NCI-H2081 (cell line): ENCODE data around the gene SLC24A1.
"Not testable (repeated sequence)": the region's sequence is repeated elsewhere in the genome, so short reads cannot be mapped to it uniquely, and the experiment has no call there.

Experiments used
- DNase-seq, 2 experiments: peaks; one replicate each; lab custom pipeline; 2025; lab: John Stamatoyannopoulos, UW

SLC24A1 gene

DNA sequence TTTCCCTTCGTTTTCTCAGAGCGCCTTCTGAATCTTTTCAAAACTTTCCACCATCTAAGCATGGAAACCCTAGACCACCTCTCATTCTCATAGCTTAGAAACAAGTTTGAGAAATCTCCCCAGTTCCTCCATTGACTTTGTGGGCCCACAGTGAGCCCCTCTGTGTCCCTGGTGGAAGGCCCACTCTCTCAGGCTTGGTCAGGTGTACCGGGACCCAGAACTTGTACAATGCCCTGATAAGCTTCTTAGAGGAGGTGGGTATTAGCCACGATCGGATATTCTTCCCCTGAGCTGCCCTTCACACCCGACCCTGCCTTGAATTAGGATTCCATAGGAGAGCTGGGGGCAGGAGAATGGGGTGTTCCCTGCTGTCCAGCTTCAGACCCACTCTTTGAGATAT is at the start of gene SLC24A1:
TSS of gene SLC24A1 (plus strand) at position 301 of the 400 bp plus-strand sequence. CDS start 2,143 bp downstream, outside the sequence.
- DNase-seq, result no peak

DNA sequence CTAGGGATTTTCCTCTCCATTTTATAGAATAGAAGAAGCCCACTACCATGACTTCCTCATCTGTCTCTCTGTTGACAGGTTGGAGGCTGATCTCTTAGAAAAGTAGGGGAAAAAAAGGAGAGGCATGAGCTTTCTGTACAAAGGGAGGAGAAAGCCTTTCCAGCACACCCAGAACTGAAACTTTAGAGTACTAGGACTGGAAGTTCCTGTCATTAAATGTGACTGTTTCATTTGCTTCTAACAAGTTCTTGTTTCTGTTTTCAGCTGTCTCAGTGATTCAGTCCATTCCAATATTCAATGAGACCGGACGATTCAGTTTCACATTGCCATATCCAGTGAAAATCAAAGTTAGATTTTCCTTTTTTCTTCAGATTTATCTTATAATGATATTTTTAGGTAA is 49.8 kb upstream of the SLC24A1 start:
- DNase-seq, result no peak

DNA sequence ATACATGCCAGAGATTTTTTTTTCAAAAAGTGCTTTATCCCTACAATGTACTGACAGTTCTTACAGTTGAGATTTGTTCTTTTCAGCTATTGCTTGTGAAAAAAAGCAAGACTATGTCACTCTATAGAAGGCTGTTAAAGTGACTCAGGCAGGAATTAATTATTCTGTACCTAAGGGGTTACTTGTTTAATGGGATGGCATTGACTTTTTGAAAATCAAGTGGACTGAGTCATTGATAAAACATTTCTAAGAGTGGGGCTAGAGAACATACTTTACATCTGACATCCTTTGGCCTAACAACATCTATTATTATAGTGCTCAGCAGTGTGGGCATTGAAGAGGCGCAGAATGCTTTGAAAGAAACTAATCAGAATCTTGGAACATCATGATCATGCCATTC is 45.1 kb upstream of the SLC24A1 start:
- DNase-seq, result no peak

DNA sequence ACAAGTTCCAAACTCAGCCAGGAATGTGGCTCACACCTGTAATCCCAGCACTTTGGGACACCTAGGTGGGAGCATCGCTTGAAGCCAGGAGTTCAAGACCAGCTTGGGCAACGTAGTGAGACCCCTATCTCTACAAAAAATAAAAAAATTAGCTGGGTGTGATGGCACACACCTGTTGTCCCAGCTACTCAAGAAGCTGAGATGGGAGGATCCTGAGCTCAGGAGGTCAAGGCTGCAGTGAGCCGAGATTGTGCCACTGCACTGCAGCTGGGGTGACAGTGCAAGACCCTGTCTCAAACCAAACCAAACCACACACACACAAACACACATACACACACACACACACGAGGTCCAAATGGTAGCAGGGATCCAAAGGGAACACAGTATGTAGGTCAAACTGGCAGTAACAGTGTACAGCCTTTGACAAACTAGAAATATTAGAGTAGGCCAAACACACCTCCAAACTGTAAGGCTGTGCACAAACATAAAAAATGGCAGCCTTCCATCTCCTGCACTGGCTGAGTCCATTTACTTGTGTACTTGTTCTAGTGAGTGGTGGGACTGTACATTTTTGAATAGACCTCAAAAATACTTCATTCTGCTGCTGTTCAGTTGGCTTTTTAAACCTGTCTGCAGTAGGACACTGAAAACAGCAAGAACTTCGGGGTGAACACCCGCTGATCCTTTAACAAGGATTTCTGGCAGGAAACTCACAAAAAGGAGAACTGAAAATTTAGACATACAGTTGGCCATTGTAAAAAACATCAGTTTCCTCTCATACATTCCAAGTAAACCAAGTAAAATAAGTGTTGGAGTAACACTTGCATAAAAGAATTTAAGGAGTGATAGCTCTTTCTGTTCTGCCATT is 44.4 kb upstream of the SLC24A1 start:
- DNase-seq, result no peak

DNA sequence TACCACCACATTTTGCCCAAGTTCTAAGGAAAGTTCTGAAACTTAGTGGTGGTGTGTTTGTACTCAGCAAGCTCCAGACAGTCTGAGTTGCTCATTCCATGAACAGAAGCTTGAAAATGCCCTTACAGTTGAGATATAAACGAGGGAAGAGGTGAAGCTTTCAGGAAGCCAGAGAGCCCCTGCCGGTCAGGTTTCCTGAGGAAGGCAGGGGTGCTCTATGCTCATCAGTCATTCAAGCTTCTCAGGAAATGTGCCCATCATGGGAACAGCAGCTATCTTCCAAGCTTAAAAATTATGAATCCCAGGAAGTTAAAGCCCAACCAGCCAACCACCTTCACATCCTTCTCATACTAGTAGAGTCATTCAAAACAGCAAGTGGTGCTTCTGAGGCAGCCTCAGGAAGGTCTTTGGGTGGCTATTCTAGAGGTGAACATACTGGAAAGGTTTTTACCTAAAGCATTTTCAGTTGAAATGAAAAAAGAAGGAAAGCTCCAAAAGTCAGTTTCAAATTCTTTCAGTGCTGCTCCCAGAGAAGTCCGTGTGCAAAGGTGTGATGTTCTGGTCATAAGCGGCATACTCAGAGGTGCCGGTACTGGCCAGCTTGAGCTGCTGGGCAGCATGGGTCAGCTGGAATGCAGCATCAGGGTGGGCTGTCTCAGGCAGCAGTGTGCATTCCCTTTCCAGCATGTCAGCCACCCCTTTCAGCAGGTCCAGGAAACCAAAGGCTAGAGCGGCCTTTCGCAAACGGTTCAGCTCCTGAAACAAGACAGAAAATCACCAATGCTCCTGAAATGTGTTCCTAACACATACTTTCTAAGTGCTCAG is 42.6 kb upstream of the SLC24A1 start:
- no peak for DNase-seq

DNA sequence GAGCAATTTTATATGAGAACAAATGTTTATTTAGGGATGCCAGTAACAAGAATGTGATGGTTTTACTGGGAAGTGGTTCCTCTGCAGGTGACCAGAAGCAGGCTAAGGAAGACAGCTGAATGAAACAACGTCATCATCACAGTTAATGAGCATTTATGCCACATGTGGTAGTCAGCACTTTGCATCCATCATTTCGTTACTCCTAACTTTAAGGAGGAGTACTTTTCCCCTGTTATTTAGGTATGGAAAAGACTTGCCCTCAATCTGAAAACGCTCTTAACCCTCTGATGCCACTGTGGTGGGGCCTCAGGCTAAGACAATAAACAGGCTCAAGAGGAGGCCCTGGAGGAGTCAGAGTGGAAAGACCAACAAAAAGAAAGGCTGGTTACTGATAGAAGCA is 42.0 kb upstream of the SLC24A1 start:
- no peak for DNase-seq

DNA sequence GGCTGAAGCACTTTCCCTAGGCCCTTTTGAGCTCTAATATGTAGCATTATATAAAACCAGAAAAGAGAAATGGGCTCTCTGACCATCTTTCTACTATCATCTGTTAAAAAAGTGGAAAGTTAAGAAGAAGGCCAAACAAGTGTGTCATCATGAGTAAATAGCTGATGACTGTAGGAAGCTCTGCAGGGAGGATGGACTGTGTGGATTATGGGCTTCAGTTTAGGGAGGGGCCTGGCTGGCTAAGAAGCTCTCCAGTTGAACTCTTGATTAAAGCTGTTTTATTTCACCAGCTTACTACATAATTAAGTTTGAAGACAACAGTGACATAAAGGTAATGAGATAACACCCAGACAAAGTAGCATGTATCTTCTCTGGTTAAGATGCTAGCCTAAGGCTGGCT is 41.5 kb upstream of the SLC24A1 start:
- DNase-seq, result no peak

DNA sequence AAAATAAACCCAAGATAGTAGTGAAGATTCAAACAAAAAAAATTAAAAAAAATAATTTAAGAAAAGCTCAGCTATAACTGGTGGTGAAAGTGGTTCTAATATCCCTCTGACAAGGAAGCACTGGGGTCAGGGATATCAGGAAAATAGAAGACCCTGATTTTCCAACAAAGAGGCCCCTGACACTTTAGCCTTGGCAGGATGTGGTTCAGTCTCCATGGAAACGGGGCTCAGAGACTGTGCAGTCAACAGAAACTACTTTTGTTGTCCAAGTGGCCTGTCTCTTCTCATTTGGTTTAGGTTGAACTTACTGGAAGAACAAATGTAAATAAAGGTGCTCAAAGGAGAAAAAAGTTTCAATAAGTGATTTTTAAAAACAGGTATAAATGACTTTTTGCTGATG is 38.0 kb upstream of the SLC24A1 start:
- DNase-seq, result no peak

DNA sequence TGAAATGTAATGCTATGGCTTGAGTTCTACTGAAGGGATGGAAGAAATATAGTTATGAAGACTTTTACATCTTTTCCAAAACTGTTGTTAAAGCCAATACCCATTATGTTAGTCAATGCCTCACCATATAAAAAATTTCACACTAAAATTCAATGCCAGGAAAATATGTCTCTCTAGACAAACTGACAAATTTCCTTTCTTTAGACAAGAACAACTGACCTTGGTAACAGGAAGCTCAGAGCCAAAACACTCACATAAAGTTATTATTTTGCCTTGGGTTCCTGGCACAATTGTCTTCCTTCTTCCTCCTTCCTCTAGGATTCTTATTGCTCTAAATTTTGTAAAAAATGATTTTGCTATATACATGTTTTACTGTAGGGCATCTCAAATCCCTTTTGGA is 37.5 kb upstream of the SLC24A1 start:
- no peak for DNase-seq

DNA sequence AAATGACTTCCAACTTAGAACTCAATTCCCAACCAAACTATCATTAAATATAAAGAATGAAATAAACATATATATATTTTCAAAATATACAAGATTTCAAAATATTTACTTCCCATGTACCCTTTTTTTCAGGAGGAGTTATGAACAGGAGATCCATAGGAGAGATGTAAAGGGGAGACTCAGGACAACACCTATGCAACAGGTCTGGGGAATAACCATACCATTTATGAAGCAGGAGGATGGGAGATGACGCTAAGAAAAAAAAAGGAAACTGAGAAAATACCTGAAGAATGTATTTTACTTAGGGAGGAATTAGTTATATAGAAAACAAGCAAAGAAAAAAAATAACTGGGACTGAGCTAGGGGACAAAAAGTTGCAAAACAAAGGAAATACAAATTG is 34.6 kb upstream of the SLC24A1 start:
- DNase-seq, result no peak

DNA sequence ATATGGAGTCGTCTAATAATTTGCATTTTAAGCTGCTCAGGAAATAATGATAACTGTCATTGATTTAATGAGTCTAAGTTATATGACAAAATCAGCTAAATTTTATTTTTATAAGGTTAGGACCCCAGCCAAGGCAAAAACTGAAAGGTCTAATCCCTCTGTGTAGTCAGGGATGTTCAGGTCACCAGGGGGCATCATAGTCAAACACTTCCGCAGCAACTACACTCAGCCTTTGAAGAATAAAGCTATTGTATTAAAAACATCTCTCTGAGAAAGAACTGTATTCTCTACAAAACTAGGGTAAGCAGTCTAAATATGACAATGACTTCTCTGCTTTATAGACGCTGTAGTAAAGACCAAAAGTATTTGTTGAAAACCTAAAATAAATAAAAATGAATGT is 25.8 kb upstream of the SLC24A1 start:
- DNase-seq, result no peak

DNA sequence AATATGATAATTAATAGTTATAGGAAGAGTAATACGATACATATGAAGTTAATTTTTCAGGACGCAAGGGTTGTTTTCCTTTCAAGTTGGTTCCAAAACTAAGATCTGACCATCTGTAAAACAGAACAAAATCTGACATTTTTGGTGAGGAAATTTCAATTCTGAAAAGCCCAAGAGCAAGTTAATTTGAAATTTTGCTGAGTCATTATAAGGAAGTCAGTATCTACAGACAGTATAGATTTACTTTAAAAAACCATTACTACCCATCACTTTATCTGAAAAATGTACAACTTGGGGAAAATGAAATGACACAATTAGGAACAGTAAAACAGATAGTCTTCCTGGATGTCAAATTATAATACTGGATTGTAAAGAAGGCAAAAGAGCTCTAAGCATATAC is 23.3 kb upstream of the SLC24A1 start:
- DNase-seq, result no peak

DNA sequence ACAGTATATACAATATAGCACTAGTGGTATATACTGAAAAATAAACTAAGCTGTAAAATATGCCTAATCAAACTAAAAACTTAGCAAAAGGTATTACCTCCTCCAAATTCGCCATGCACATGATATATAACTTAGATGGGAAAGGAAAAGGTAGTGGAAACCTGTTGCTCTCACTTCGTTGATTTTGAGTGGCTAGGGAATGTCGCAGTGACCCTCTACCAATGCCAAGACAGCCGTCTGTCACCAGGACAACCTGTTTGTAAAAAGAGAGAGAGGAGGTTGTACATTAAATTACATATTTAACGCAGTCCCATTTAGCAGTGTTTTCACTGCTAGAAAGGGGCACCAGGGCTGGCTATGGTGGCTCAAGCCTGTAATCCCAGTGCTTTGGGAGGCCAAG is 22.1 kb upstream of the SLC24A1 start:
- no peak for DNase-seq

DNA sequence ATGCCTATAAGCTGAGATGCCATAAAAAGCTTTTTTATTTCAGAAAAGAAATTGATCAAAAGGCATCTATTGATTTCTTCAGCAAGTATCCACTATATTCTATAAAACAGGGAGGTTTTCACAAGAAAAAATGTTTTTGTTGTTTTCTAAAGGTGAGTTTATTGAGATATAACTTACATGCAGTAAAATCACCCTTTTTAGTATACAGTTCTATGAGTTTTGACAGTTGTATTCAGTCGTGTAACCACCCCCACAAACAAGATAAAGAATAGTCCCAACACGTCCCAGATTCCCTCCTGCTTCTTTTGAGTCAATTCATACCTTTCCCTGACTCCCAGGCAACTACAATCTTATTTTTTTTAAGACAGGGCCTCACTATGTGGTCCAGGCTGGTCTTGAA is 18.6 kb upstream of the SLC24A1 start:
- DNase-seq, result no peak

DNA sequence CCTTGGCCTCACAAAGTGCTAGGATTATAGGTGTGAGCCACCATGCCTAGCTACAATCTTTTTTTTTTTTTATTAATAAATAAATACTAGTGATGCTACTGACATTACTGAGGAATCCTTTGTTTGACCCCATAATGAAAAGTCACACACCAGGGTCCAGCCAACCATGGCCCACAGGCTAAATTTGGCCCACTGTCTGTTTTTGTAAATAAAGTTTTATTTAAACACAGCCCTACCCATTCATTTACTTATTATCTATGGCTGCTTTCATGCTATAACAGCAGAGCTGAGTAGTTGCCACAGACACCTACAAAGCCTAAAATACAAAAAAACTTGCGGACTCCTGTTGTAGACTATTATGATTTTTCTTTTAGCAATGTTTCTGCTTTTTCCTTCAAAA is 18.2 kb upstream of the SLC24A1 start:
- no peak for DNase-seq

DNA sequence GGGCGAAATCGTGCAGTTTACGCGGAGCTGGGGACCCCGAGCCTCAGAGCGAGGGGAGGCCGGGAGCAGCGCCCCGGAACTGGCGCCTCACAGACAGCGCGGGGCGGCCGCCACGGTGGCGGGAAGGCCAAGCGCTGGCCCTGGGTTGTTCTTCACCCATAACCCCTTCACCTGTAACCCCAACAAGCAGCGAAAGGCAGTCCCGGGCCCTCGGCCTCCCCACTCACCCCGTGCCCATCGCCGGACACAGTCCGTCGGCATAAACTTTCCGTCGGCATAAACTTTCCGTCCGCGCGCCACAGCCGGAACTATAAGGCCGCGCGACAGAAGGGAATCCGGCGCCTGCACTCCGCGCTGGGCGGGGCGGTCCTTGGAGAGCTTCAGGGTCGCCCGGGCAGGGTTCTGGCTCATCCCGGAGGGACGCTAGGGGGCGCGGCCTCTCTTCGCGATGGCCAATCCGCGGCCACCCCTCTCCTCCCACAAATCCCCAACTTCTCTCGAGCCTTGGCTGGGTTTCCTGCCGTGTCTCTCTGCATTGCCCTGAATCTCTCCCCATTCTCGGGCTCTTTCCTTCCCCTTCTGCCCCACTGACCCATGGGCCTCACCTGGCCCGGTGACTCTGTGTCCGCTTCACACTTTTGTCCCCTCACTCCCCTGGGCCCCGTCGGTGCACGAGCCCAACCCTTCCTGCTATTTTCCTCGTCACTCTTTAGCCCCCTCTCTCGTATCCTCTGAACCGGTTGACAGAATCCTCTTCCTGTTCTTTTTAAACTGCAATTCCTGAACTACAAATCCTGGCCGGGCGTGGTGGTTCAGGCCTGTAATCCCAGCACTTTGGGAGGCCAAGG is 10.6 kb upstream of the SLC24A1 start, which contains the start of gene INTS14:
TSS of gene INTS14 (minus strand) at position 261 of the 848 bp plus-strand sequence. CDS start 3,751 bp downstream, outside the sequence.
- DNase-seq, result peak; percentile 97 to 98

DNA sequence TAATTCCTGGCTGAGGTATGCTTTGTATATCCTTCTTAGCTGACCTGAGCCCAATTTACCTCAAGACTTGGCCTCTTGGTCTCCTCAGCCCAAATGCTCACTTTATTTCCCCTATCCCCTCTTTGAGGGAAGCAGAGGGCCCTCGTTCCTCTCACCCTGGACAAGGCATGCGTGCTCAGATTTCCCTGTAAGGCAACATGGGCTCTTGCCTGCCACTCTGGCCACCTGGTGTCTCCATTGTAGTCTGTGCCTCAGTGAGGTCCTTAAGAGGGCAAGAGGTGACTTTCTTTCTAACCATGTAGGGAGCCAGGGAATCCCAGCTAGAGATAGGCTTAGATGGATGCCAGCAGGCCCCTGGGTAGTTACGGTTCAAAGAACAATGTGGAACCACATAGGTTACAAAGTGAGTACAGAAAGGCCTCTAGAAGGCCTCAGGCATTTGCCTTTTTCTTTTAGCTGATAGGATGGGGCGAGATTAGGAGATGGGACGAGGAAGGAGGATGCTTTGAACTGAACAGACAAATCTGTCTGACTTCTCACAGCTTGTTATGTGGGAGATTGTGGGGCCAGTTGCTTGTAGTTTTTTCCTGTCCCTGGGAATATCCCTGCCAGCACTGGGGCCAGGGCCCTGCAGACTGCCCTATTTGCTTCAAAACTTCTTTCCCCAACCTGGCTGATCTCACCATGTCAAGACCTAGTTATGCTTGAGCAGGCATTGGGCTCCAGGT is 9.7 kb upstream of the SLC24A1 start:
- no peak for DNase-seq

DNA sequence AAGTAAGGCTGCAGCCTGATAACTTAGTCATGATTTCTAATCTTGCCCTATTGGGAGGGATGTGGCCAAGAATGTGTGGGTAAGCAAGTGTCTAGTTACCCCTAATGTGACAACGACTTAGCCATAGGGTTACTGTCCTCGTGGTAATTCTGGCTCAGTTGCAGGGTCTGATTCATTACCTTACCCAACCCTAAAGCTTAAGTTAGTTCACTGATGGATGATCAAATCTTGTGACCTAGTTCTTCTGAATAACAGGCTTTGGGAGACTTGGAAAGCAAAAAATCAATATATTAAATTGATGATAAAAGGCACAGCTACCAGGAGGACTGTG is 9.2 kb upstream of the SLC24A1 start:
- no peak for DNase-seq

DNA sequence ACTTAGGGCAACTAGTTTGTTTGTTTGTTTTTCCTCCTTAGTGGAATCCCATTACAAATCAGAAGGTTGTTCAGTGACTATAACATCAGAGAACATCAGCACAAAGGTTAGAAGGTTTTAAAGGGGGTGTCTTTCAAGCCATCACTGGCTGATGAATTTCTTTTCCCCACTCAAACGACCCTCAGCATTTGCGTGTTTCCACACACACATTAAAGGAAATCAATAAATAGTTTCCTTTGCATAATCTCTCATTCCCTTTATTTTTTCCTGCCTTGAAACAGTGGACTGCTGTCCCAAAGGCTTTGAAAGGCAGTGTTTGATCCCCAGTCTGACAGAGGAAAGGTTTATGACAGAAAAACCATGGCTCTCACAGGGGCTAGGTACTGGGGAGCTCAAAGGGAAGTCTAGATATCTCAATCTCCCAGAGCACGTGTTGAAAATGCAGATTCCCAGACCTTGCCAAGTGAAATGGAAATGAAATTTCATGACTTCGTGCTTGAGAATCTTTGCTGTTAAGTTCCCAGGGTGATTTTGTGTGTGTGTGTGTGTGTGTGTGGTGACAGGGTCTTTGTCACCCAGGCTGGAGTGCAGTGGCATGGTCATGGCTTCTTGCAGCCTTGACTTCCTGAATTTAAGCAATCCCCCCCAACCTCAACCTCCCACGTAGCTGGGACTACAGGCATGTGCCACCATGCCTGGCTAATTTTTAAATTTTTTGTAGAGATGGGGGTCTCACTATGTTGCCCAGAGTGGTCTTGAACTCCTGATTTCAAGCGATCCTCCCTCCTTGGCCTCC is 8.6 kb upstream of the SLC24A1 start:
- no peak for DNase-seq

DNA sequence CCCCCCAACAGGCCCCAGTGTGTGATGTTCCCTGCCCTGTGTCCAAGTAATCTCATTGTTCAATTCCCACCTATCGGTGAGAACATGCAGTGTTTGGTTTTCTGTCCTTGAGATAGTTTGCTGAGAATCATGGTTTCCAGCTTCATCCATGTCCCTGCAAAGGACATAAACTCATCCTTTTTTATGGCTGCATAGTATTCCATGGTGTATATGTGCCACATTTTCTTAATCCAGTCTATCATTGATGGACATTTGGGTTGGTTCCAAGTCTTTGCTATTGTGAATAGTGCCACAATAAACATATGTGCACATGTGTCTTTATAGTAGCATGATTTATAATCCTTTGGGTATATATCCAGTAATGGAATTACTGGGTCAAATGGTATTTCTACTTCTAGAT is 5.9 kb upstream of the SLC24A1 start:
- DNase-seq, result not testable (repeated sequence)
